Stimulated activated CD4-positive, alpha-beta T cell treated with anti-CD3 and anti-CD28 coated beads, Interleukin-1b, Interleukin-23, amount 100 ng/mL, for 1 hour (primary cell): Measurements from ENCODE around the gene CLCNKB.
A peak's percentile ranks its signal among the peaks of the same experiment; 100 is the strongest.

Source experiments
- DNase-seq, 2 donors: peaks; one replicate each; pipeline ENCODE4 v3.0.0-alpha.2; 2020; ENCODE audit warnings: low read depth in 2 of 2

The CLCNKB gene

GRCh38 chr1:16076031-16076864, 32.7 kb downstream of the CLCNKB start:
- no peak for DNase-seq

- DNase-seq = no peak
Observed at GRCh38 chr1:16076865-16077238, 33.3 kb downstream of the CLCNKB start.

- no peak for DNase-seq
Observed at GRCh38 chr1:16077406-16078245, 34.0 kb downstream of the CLCNKB start.

GRCh38 chr1:16078925-16079656, 35.5 kb downstream of the CLCNKB start:
- peak; percentile 34 to 58 for DNase-seq

GRCh38 chr1:16080422-16081150, 37.0 kb downstream of the CLCNKB start:
- DNase-seq = no peak

GRCh38 chr1:16081636-16082035, 38.1 kb downstream of the CLCNKB start:
- DNase-seq = no peak

GRCh38 chr1:16082283-16083038, 38.9 kb downstream of the CLCNKB start:
- DNase-seq = peak; percentile 19 to 29

GRCh38 chr1:16083486-16083885, 39.9 kb downstream of the CLCNKB start:
- no peak for DNase-seq

GRCh38 chr1:16085522-16085921, 41.9 kb downstream of the CLCNKB start:
- DNase-seq = no peak

- DNase-seq = no peak
Observed at GRCh38 chr1:16087733-16088132, 44.2 kb downstream of the CLCNKB start.

GRCh38 chr1:16088351-16088911, 44.8 kb downstream of the CLCNKB start:
- DNase-seq = no peak

- DNase-seq = no peak
Observed at GRCh38 chr1:16088996-16089395, 45.4 kb downstream of the CLCNKB start.

- no peak for DNase-seq
Observed at GRCh38 chr1:16090076-16090826, 46.7 kb downstream of the CLCNKB start.

GRCh38 chr1:16091296-16091695, 47.7 kb downstream of the CLCNKB start:
- no peak for DNase-seq

GRCh38 chr1:16092097-16092922, 48.7 kb downstream of the CLCNKB start:
- no peak for DNase-seq

- DNase-seq = no peak
Observed at GRCh38 chr1:16092923-16093511, 49.4 kb downstream of the CLCNKB start.

- DNase-seq = no peak
Observed at GRCh38 chr1:16093611-16094010, 50.0 kb downstream of the CLCNKB start.

- no peak for DNase-seq
Observed at GRCh38 chr1:16094453-16095158, 51.0 kb downstream of the CLCNKB start.
